ENCODE measurements around the gene CCDC92B.

DNA sequence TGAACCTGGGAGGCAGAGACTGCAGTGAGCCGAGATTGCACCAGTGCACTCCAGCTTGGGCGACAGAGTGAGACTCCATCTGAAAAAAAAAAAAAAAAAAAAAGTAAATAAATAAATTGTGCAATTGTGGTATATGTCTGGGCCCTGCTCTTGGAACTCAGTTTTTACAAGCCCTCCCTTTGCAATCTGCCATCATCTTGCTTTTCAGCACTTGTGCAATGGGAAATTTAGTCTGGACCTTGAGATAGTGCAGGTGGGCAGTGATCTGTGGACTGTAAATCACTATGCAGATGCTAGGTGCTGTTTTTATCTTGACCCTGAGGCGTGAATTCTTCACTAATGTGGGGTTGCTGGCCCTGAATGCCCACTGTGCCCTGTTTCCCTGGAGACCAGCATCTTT, 40.2 kb upstream of the CCDC92B start:
- TF ChIP-seq EZH2 (IDR thresholded peaks at IDR 0.05; ENCODE audit: low read depth), result no peak
- TF ChIP-seq CTCF (conservative IDR thresholded peaks at IDR 0.05), result no peak
